NCI-H1092 (cell line): ENCODE measurements around the gene AHRR.
"Not testable (repeated sequence)": the region's sequence is repeated elsewhere in the genome, so short reads cannot be mapped to it uniquely, and the experiment has no call there.

Experiments
- DNase-seq: peaks from one replicate; lab custom pipeline; 2025; lab: John Stamatoyannopoulos, UW

Gene AHRR

GRCh38 chr5:395921-396530, 74.5 kb downstream of the AHRR start:
- DNase-seq: no peak

- no peak for DNase-seq
These were observed 75.0 kb downstream of the AHRR start for GRCh38 chr5:396531-396961.

- DNase-seq: not testable (repeated sequence)
These were observed 76.6 kb downstream of the AHRR start for GRCh38 chr5:398141-398474.

GRCh38 chr5:398475-399295, 77.2 kb downstream of the AHRR start:
- no peak for DNase-seq

- DNase-seq: peak; percentile 93
These were observed 78.1 kb downstream of the AHRR start for GRCh38 chr5:399296-400281.

GRCh38 chr5:400282-401145, 79.0 kb downstream of the AHRR start:
- no peak for DNase-seq

- DNase-seq: no peak
These were observed 79.9 kb downstream of the AHRR start for GRCh38 chr5:401146-402034.

GRCh38 chr5:402219-402614, 80.7 kb downstream of the AHRR start:
- not testable (repeated sequence) for DNase-seq

- no peak for DNase-seq
These were observed 81.3 kb downstream of the AHRR start for GRCh38 chr5:402615-403359.

GRCh38 chr5:403995-404394, 82.5 kb downstream of the AHRR start:
- DNase-seq: no peak

- no peak for DNase-seq
These were observed 83.2 kb downstream of the AHRR start for GRCh38 chr5:404666-405241.

- no peak for DNase-seq
These were observed 83.9 kb downstream of the AHRR start for GRCh38 chr5:405421-405820.

GRCh38 chr5:406041-406440, 84.5 kb downstream of the AHRR start:
- DNase-seq: no peak

- DNase-seq: no peak
These were observed 85.5 kb downstream of the AHRR start for GRCh38 chr5:407051-407450.

- no peak for DNase-seq
These were observed 86.3 kb downstream of the AHRR start for GRCh38 chr5:407801-408268.

- DNase-seq: no peak
These were observed 89.5 kb downstream of the AHRR start for GRCh38 chr5:410911-411517.

GRCh38 chr5:411728-412127, 90.2 kb downstream of the AHRR start:
- no peak for DNase-seq

GRCh38 chr5:414991-415927, 93.7 kb downstream of the AHRR start:
- not testable (repeated sequence) for DNase-seq
